NT2/D1 (cell line): ENCODE data around the gene WDR45B.

Source experiments
- SUZ12 ChIP-seq: IDR thresholded peaks from 2 replicates; pipeline ENCODE4 v1.6.1; 2011; ENCODE audit not compliant: insufficient read length, insufficient read depth; ENCODE audit errors: extremely low read depth
- ZNF274 ChIP-seq: IDR thresholded peaks from 2 replicates; pipeline ENCODE4 v1.6.1; 2011; ENCODE audit warnings: mild to moderate bottlenecking, low read depth, low read length

DNA sequence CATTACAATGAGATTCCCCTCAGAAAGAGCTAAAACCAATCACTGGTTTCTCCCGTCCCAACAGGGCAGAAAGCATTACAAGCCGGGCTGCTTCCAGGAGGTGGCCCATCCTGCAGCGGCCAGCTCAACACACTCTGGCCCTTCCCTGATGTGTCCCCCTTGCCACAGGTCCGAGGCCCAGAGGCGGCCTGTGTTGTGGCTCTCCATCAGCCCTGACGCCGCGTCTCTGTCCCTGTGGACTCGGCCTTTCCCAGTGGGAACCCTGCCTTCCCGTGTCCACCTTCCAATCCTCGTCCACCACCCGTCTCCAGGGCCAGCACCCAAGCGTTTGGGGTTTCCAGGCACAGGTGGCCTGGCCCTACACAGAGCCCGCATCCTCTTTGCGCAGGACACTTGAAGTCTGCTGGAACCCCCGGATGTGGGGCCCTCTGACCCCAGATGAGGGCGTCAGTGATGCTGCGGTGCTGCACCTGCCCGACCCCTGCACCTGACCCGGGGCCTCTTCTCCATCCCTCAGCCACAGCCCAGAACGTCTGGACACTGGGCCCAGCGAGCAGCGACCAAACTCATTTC, 29.2 kb upstream of the WDR45B start:
- TF ChIP-seq ZNF274: no peak
- TF ChIP-seq SUZ12: no peak
